ENCODE results near the gene CLEC14A.

The CLEC14A gene

GRCh38 chr14:38255673-38256532, at the start of gene CLEC14A:
Gene CLEC14A, minus strand, starts transcription at chr14:38256093. Its CDS starts 71 bp downstream, at chr14:38256022.
- no peak for DNase-seq (ENCODE audit: low read depth)

GRCh38 chr14:38302966-38303365, 47.1 kb upstream of the CLEC14A start:
- no peak for DNase-seq (ENCODE audit: low read depth)

- no peak for DNase-seq (ENCODE audit: low read depth)
Observed at GRCh38 chr14:38302034-38302433, 46.1 kb upstream of the CLEC14A start.

- DNase-seq (ENCODE audit: low read depth): no peak
Observed at GRCh38 chr14:38297681-38298080, 41.8 kb upstream of the CLEC14A start.

- DNase-seq (ENCODE audit: low read depth): no peak
Observed at GRCh38 chr14:38291681-38292467, 36.0 kb upstream of the CLEC14A start.

GRCh38 chr14:38290601-38291188, 34.8 kb upstream of the CLEC14A start:
- DNase-seq (ENCODE audit: low read depth): peak; percentile 66

- no peak for DNase-seq (ENCODE audit: low read depth)
Observed at GRCh38 chr14:38286452-38286851, 30.6 kb upstream of the CLEC14A start.

GRCh38 chr14:38285962-38286361, 30.1 kb upstream of the CLEC14A start:
- no peak for DNase-seq (ENCODE audit: low read depth)

GRCh38 chr14:38282936-38283335, 27.0 kb upstream of the CLEC14A start:
- no peak for DNase-seq (ENCODE audit: low read depth)

- DNase-seq (ENCODE audit: low read depth): no peak
Observed at GRCh38 chr14:38280081-38280480, 24.2 kb upstream of the CLEC14A start.

GRCh38 chr14:38279572-38279971, 23.7 kb upstream of the CLEC14A start:
- no peak for DNase-seq (ENCODE audit: low read depth)

GRCh38 chr14:38278035-38278434, 22.1 kb upstream of the CLEC14A start:
- peak; percentile 3 for DNase-seq (ENCODE audit: low read depth)

GRCh38 chr14:38262844-38263243, 7.0 kb upstream of the CLEC14A start:
- no peak for DNase-seq (ENCODE audit: low read depth)

- DNase-seq (ENCODE audit: low read depth): no peak
Observed at GRCh38 chr14:38261620-38262019, 5.7 kb upstream of the CLEC14A start.

- DNase-seq (ENCODE audit: low read depth): no peak
Observed at GRCh38 chr14:38257507-38257906, 1.6 kb upstream of the CLEC14A start.

GRCh38 chr14:38256533-38256840, 594 bp upstream of the CLEC14A start:
- no peak for DNase-seq (ENCODE audit: low read depth)

GRCh38 chr14:38255408-38255672, 553 bp downstream of the CLEC14A start:
- no peak for DNase-seq (ENCODE audit: low read depth)

GRCh38 chr14:38254571-38255407, 1.1 kb downstream of the CLEC14A start:
- DNase-seq (ENCODE audit: low read depth): no peak

GRCh38 chr14:38253676-38254075, 2.2 kb downstream of the CLEC14A start:
- DNase-seq (ENCODE audit: low read depth): no peak

- no peak for DNase-seq (ENCODE audit: low read depth)
Observed at GRCh38 chr14:38252066-38252710, 3.7 kb downstream of the CLEC14A start.

GRCh38 chr14:38250331-38250730, 5.6 kb downstream of the CLEC14A start:
- DNase-seq (ENCODE audit: low read depth): no peak
